LHCN-M2 (cell line): Measurements from ENCODE around the gene CDH5. TPM values are rescaled to one million over a fixed set of nuclear protein-coding genes. Genes with fewer than 3 reads are reported as not detected.
"Not testable (repeated sequence)": the region's sequence is repeated elsewhere in the genome, so short reads cannot be mapped to it uniquely, and the experiment has no call there.

Source experiments
- DNase-seq: peaks from one replicate; pipeline ENCODE4 v3.0.0-alpha.2; 2012; ENCODE audit warnings: low read depth
- polyA plus RNA-seq: library from polyadenylated mRNA; unstranded; fragments of >200 nt; gene quantifications from one replicate; pipeline ENCODE4 v1.2.1, GENCODE V29; 2012; ENCODE audit warnings: missing spikeins
- total RNA-seq: library from RNA; depleted of rRNA; stranded (reverse); fragments of >200 nt; gene quantifications from 2 replicates; pipeline ENCODE4 v1.2.3, GENCODE V29; 2014; rRNA removed

Gene CDH5
- not detected in 2 replicates for total RNA-seq
- not detected for polyA plus RNA-seq

- no peak for DNase-seq
Observed at GRCh38 chr16:66366433-66367299, at the start of gene CDH5. Gene CDH5 (plus strand): TSS chr16:66366691. CDS start chr16:66379338, 12,647 bp downstream.

GRCh38 chr16:66318505-66318904 lies 48.0 kb upstream of the CDH5 start:
- no peak for DNase-seq

DNA sequence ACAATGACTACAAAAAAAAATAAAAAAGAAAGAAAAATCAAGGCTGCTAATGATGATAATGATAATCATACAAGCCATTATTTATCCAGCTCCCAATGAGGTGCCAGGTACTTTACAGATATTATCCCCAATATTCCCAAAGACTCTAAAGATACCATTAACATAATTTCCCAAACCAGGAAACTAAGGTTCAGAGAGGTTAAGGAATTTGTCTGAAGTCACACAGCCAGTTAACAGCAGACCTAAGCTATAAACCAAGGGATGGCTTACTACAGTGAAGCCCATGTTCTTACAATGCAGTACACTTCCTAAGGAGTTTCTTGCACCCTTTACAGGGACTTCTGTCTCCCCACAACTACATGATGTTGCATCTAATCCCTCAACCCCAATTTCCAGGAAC lies 45.7 kb upstream of the CDH5 start:
- DNase-seq: no peak

GRCh38 chr16:66322174-66322573 lies 44.3 kb upstream of the CDH5 start:
- DNase-seq: no peak

- no peak for DNase-seq
Observed at GRCh38 chr16:66324815-66325515, 41.5 kb upstream of the CDH5 start.

DNA sequence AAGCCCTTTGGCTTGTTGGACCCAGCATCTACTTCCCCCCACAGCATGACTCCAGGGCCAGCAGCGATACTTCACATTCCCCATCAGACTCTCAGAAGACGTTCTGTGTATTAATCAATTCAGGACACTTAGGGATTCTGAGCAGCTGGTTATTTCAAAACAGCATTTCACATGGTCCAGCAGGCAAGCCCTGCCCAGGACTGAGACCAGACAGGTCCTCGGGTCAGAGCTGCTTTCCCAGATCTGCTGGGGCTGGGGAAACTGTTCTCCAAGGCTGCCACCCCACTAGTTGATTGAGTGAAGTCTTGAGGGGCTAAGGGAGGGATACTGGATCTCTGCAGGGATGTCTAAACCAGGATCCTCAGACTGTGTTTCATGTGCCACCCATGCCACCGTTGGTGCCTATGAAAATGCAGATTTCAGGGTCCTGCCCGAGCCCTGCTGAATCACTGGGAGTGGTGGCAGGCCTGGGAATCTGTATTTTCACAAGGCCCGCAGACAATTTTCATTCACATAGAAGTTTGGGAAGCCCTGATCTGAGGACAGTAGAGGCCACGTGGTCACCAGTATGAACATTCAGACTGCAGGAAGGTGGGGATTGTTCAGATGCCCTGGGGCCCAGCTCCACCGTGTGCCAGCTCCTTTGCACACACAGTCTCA lies 40.6 kb upstream of the CDH5 start:
- no peak for DNase-seq

DNA sequence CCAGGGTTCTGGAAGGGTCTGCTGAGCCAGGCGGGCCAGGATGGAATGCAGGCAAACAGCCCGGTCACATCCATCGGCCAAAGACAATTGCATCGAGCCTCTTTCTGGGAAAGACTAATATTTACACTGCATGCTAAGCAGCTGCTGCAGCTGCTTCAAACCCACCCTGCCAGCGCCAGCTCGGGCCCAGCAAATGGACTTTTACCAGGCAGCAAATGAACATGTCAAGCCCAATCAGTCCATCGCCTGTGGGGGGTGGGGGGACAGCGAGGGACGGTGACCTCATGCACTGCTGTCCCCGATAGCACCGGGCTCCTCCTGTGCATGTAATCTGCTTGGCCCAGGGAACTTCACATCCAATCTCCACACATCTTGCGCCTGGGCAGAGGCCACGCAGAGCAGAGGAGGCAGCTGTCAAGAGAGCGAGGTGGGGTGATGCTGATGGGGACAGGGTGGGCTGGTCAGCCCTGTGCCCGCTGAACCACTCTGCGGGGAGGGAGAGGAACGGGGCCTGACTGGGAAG lies 39.4 kb upstream of the CDH5 start:
- DNase-seq: no peak

DNA sequence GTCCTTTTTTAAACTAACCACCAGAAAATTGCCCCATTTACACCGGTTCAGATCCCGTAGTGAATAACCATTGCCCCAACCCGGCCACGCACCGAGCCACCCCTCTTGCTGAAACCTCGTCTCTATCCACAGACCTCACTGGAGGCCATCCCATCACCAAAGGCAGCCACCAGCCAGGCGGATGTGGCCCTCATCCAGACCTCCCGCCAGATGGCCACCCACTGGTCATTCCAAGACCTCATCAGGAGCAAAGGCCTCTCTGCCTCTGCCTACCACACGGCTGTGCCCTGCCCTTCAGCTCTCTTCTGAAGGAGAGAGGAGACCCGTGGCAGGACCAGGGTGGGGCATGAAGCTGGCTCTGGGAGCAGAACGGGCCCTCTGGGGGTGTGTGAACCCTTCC lies 38.2 kb upstream of the CDH5 start:
- DNase-seq: no peak

DNA sequence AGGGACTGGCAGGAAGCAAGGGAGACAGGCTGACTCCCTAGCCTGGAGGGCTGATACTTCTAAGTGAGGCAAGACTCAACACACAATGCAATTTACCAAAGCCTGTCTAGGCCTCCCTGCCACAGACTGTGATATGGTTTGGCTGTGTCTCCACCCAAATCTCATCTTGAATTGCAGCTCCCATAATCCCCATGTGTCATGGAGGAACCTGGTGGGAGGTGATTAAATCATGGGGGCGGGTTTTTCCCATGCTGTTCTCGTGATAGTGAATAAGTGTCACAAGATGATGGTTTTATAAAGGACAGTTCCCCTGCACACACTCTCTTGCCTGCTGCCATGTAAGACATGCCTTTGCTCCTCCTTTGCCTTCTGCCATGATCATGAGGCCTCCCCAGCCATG lies 35.0 kb upstream of the CDH5 start:
- not testable (repeated sequence) for DNase-seq

DNA sequence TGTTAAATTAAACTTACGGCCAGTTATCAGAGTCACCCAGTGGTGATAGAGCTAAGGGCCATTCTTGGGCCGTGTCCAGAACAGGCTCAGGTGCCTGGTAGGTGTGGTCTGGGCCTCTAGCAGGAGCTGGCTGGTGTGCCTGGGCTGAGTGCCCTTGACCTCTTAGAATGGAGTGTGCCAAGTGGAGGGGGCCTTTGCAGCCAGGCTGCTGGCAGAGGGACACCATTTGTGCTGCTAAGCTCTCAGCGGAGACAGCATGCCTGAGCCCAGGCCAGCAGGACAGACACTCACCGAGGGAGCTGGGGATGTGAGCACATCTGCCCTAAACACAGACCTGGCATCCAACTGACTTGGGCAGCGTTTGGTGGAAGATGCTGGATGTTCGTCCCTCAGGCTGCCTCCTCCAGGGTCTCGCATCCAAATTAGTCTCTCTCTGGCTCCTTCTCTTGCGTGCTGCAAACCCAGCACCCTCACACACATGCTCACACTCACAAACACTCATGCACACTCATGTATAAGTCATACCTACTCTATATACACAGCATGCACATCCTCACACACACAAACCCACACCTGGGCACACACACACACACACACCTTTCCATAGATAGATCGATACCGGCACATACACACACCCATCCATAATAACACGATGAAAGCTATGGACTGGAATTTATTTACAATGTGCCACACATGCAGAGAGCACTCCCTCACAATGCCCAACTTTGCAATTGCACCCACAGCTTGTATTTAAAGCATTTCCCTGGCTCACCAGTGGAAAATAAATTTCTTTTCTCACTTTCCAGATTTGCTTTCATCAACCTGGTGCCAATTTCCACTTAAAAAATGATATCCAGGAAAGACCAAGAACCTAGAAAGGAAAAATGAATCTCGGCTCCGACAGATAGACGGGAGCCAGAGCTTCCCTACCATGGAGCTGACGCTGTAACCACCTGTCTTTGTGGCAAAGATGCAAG lies 33.6 kb upstream of the CDH5 start:
- DNase-seq: no peak

- no peak for DNase-seq
Observed at GRCh38 chr16:66334853-66335574, 31.5 kb upstream of the CDH5 start.

- peak; percentile 89 for DNase-seq
Observed at GRCh38 chr16:66335704-66336329, 30.7 kb upstream of the CDH5 start.

- no peak for DNase-seq
Observed at GRCh38 chr16:66337463-66338188, 28.9 kb upstream of the CDH5 start.

- no peak for DNase-seq
Observed at GRCh38 chr16:66342294-66342900, 24.1 kb upstream of the CDH5 start.

- DNase-seq: peak; percentile 39
Observed at GRCh38 chr16:66344533-66345145, 21.9 kb upstream of the CDH5 start.

DNA sequence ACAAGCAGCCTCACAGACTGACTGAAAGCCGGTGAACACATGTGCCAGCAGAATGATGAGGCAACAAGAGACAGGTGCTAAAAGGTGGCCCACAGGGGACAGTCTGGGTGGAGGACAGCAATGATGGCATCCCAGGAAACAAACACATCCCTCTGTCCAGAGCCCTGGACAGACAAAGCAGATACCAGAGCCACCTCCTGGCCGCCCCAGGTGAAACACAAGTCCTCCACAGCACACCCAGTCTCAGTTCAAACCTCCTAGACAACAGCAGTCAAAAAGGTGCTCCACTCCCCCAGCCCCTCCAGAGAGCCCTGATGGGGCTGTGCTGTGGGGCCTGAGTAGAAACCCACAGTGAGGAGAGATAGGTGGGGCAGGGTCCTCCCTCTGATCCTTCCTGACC lies 20.3 kb upstream of the CDH5 start:
- DNase-seq: no peak

DNA sequence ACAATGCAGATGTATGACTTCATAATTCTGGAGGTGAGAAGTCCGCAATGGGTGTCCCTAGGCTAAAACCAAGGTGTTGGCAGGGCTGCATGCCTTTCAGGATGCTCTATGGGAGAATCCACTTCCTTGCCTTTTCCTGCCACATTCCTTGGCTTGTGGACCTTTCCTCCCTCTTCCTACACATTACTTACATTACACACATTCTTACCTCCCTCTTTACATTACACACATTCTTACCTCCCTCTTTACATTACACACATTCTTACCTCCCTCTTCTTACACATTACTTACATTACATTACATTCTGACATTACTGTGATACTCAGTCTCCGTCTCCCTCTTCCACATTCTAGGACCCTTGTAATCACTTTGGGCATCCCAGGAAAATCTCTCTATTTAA lies 14.2 kb upstream of the CDH5 start:
- DNase-seq: no peak

DNA sequence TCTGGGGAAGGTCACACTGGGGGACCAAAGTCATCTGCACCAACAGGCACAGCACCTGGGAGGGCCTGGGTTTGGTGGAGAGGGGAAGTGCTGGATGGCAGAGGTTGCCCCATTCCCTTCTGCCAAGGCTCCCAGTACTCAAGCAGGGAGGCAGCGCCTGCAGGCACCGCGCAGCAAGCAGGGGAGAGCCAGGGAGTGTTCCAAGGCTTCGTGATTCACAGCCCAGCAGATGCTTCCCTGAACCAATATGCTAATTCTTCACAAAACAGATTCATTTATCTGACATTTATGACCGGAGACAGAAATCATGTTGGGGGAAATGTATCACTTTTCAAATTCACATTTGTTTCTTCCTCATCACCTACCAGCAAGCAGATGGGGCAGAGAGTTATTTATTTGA lies 13.4 kb upstream of the CDH5 start:
- no peak for DNase-seq
